Aorta (tissue), 5 donors: ENCODE results near the gene IMPDH2. TPM values are rescaled to one million over a fixed set of nuclear protein-coding genes. Genes with fewer than 3 reads are reported as not detected.

Experiments used
- ATAC-seq: fragments of 200-7000 bp; cut with Tn5 transposase; one replicate; pipeline ENCODE4 v1.9.1; 2022; ENCODE audit warnings: moderate library complexity; ENCODE audit not compliant: low FRiP score
- DNase-seq, 2 donors: peaks; one replicate each; pipeline ENCODE4 v3.0.0-alpha.2; 2020
- H3K27ac ChIP-seq, 2 donors: one replicate each; pipeline ENCODE4 v1.5.1; 2013; ENCODE audit warnings: low read length in 2 of 2, mild to moderate bottlenecking in 2 of 2, moderate library complexity in 2 of 2, control low read depth in 1 of 2, inconsistent platforms in 1 of 2, low read depth in 1 of 2
- H3K27me3 ChIP-seq, 2 donors: one replicate each; pipeline ENCODE4 v1.6.1; 2013; ENCODE audit warnings: control low read depth in 1 of 2, low read length in 1 of 2, mild to moderate bottlenecking in 1 of 2, moderate library complexity in 1 of 2; ENCODE audit not compliant: insufficient read depth in 2 of 2, control insufficient read depth in 1 of 2
- H3K36me3 ChIP-seq, 2 donors: one replicate each; pipeline ENCODE4 v1.6.1; 2013; ENCODE audit warnings: control low read depth in 1 of 2, low read length in 1 of 2, mild to moderate bottlenecking in 1 of 2; ENCODE audit not compliant: insufficient read depth in 2 of 2, control insufficient read depth in 1 of 2
- H3K4me1 ChIP-seq, 2 donors: one replicate each; pipeline ENCODE4 v1.6.1; 2013; ENCODE audit warnings: low read length in 2 of 2, control low read depth in 1 of 2, mild to moderate bottlenecking in 1 of 2, moderate library complexity in 1 of 2; ENCODE audit not compliant: insufficient read depth in 2 of 2, control insufficient read depth in 1 of 2
- H3K4me3 ChIP-seq, 2 donors: one replicate each; pipeline ENCODE4 v1.5.1; 2013; ENCODE audit warnings: low read length in 2 of 2, control low read depth in 1 of 2, mild to moderate bottlenecking in 1 of 2
- H3K9me3 ChIP-seq: one replicate; pipeline ENCODE4 v1.6.1; 2013; ENCODE audit warnings: mild to moderate bottlenecking, low read length; ENCODE audit not compliant: control insufficient read depth
- WGBS, 2 donors: extraction: QIAGEN DNeasy Blood & Tissue Kit; methylation state at CpG; one replicate each; pipeline ENCODE4 v1.1.7; 2013; 5-methylcytosine and 5-hydroxymethylcytosine counted together
- intact Hi-C, 2 donors: fragments of 100-400 bp; cut with DNase I; formaldehyde crosslinking; loops; one replicate each; pipeline versions ENCODE4 v1.14.2 to v1.15.0; 2022
- polyA plus RNA-seq, 2 donors: library from polyadenylated mRNA; stranded (reverse); fragments of 200-250 nt; gene quantifications; one replicate each; pipeline ENCODE4 v1.2.3, GENCODE V29; 2013
- total RNA-seq, 2 donors: library from RNA; stranded (reverse); fragmentation: NEBNext Ultra II Directional; extraction: Animal tissue kit (Norgen Biotek cat#: 25700); gene quantifications; one replicate each; pipeline ENCODE4 v1.2.1, GENCODE V29; 2021
- donor health status: healthy with polysubstance abuse.
- donor health status: Bipolar disorder and iron deficiency.
- donor health status: DM: no; HTN: no; CAD: no.
- donor health status: DM: no; HTN: no; CAD: no.
- donor health status: DM: yes; HTN: yes; CAD: no.

IMPDH2 gene
- total and polyA plus RNA-seq, 4 donors: 47.6 to 111 (median 93.0) TPM

- Histone ChIP-seq H3K27me3 (no peaks in the 10 kb centered on the region), H3K36me3 (no peaks in the 10 kb centered on the region), H3K27ac (no peak overlapping the region), H3K4me3 (no peak overlapping the region), H3K4me1 (no peaks in the 10 kb centered on the region), H3K9me3 (no peaks in the 10 kb centered on the region)
- intact Hi-C loops: no loop called here
- DNase-seq: no peak
- no peak for ATAC-seq
- 95 to 97% methylated on average over 3 of the region's 3 CpGs for WGBS, 2 donors
These were observed 23.9 kb downstream of the IMPDH2 start for GRCh38 chr3:49005303-49005680.

DNA sequence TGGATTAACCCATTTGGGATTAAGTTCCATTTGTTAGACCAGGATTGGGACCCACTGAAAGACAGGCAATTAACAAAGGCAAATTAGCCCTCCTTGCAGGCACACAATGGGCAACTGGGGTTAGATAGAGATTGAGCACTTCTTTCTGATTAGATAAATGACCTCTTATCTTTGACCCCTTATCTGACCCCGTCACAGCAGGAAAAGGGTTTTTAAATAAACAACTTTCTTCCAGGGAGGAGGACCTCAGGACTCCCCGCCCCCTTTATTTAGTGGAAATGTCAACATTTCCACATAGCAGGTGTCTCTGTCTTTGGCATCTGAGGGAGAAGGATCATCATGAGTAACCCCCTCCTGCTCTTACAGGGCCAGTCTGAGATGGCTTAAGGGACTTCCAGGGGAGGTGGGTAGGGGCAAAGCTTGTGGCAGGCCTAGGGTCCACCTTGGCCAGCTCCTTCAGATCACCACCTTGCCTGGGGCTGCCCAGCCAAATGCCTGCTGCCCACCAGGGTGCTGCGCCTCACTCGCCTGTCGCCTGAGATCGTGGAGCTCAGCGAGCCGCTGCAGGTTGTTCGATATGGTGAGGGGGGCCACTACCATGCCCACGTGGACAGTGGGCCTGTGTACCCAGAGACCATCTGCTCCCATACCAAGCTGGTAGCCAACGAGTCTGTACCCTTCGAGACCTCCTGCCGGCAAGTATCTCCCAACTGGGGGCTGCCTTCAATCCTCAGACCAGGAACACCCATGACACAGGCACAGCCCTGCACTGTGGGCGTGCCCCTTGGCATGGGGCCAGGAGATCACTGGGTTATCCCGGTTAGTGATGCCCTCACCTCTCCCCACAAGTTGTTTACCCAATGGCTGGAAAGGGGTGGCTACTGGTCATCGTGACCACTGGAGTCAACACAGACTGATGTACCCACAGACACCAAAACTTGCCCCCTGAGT is 24.6 kb downstream of the IMPDH2 start:
- intact Hi-C loops: no loop called here
- H3K27ac ChIP-seq: no peak overlapping the region
- no peaks in the 10 kb centered on the region for H3K27me3 ChIP-seq
- ATAC-seq (no peak), DNase-seq (no peak)
- H3K9me3 ChIP-seq: no peaks in the 10 kb centered on the region
- no peaks in the 10 kb centered on the region for H3K36me3 ChIP-seq
- no peak overlapping the region for H3K4me3 ChIP-seq
- no peaks in the 10 kb centered on the region for H3K4me1 ChIP-seq
- WGBS, 2 donors: 90 to 91% methylated on average over 16 of the region's 16 CpGs

DNA sequence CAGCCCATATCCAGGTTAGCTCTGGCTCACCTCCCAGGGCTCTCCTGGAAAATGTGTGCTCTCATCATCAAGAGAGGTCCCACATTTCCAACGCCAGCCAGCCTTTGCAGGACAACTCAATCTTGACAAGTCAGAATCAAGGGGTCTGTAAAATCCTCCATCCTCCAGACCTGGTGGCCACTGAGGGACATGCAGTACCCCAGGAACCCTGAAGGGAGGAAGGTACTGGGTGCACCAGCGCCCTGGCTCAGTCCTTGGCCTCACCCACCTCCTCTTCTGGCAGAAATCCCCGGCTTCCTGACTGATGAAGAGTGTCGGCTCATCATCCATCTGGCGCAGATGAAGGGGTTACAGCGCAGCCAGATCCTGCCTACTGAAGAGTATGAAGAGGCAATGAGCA is 28.0 kb downstream of the IMPDH2 start:
- H3K36me3 ChIP-seq: no peaks in the 10 kb centered on the region

DNA sequence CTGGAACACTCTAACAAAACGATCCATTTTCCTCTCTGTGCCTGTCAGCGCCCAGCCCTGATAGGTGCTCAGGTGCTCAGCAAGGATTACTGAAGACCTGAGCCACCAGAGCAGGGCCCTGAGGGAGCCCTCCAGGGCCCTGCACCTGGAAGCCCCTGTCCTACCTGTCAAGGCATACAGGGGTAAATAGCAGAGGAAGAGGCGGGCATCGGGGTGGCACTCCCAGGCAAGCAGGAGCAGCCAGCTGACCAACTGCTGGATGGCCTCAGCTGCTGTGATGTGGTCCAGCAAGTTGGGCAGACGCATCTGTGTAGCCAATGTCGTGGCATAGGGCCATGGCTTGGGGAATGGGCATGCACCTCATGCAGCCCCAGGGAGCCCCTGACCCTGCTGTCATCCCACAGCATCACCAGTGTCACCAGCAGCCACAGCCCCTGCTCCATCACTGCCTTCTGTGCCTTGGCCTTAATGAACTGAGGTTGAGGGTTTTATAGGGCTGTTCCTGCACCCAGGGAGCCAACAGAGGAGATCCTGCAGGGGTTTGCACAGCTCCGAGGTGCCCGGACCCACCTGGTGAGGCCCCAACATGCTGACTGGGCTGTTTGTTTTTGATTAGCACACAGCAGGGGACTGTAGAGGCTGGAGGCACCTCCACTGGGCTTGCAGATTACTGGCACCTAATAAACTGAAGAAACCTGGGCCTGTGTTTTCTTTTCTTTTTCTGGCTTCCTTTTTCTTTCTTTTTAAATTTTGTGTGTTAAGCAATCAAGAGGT is 29.9 kb downstream of the IMPDH2 start:
- DNase-seq (no peak), ATAC-seq (no peak)
- Histone ChIP-seq H3K4me3 (no peak overlapping the region), H3K27me3 (no peaks in the 10 kb centered on the region), H3K27ac (no peak overlapping the region), H3K9me3 (no peaks in the 10 kb centered on the region), H3K36me3 (no peaks in the 10 kb centered on the region), H3K4me1 (no peaks in the 10 kb centered on the region)
- 75 to 82% methylated on average over 8 of the region's 8 CpGs for WGBS, 2 donors
- intact Hi-C loops: no loop called here

More for the DNA sequence above, 28.0 kb downstream of the IMPDH2 start:
- DNase-seq (no peak), ATAC-seq (no peak)
- H3K4me3 ChIP-seq: no peak overlapping the region
- no peak overlapping the region for H3K27ac ChIP-seq
- 90 to 92% methylated on average over 6 of the region's 6 CpGs for WGBS, 2 donors
- H3K27me3 ChIP-seq: no peaks in the 10 kb centered on the region
- H3K9me3 ChIP-seq: no peaks in the 10 kb centered on the region
- H3K4me1 ChIP-seq: no peaks in the 10 kb centered on the region
- intact Hi-C loops: no loop called here

- Histone ChIP-seq H3K4me3 (no peak overlapping the region), H3K36me3 (no peaks in the 10 kb centered on the region), H3K27ac (no peak overlapping the region), H3K27me3 (no peaks in the 10 kb centered on the region), H3K9me3 (no peaks in the 10 kb centered on the region), H3K4me1 (no peaks in the 10 kb centered on the region)
- ATAC-seq: no peak
- intact Hi-C loops: no loop called here
- DNase-seq: no peak
- 77 to 81% methylated on average over 20 of the region's 20 CpGs for WGBS, 2 donors
These were observed 31.2 kb downstream of the IMPDH2 start for GRCh38 chr3:48997714-48998637.

DNA sequence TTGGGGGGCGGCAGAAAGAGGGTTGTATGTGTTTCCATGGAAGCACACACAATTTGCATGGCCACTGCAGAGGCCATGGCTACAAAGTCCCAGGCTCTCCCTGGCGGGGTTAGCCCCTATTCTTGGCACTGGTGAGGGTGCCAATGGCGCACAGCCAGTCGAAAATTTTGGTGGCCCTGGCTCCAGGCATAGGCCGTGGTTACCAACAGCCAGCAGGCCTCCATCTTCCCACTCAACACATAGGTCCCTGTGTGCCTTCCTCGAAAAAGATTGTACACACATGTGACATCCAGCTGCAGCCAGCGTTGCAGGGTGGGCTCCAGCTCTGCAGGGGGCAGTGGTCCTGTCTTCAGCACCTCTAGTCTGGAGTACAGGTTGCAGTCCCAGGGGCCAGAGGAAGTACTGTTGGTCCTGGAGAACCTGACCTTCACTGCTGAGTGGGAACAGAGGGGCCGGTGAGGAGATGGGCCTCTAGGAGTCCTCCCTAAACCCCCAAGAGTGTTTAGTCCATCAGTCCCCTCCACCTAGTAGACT is 32.0 kb downstream of the IMPDH2 start:
- 75 to 77% methylated on average over 8 of the region's 8 CpGs for WGBS, 2 donors
- H3K4me1 ChIP-seq: no peaks in the 10 kb centered on the region
- H3K9me3 ChIP-seq: no peaks in the 10 kb centered on the region
- no peak overlapping the region for H3K27ac ChIP-seq
- no peaks in the 10 kb centered on the region for H3K27me3 ChIP-seq
- no peak for ATAC-seq
- H3K4me3 ChIP-seq: no peak overlapping the region
- DNase-seq: no peak
- no peaks in the 10 kb centered on the region for H3K36me3 ChIP-seq
- intact Hi-C loops: no loop called here

- DNase-seq (no peak), ATAC-seq (no peak)
- Histone ChIP-seq H3K27ac (no peak overlapping the region), H3K9me3 (no peaks in the 10 kb centered on the region), H3K36me3 (no peaks in the 10 kb centered on the region), H3K4me1 (peaks cover 0 to 1% of the 10 kb centered on the region in 2 donors), H3K4me3 (no peak overlapping the region), H3K27me3 (no peaks in the 10 kb centered on the region)
- intact Hi-C loops: no loop called here
- WGBS, 2 donors: 93 to 94% methylated on average over 8 of the region's 8 CpGs
These were observed 32.6 kb downstream of the IMPDH2 start for GRCh38 chr3:48996640-48997039.

GRCh38 chr3:48993834-48994233 is 35.4 kb downstream of the IMPDH2 start:
- Histone ChIP-seq H3K4me1 (peaks cover 0 to 3% of the 10 kb centered on the region in 2 donors), H3K4me3 (no peak overlapping the region), H3K27me3 (no peaks in the 10 kb centered on the region), H3K9me3 (no peaks in the 10 kb centered on the region), H3K36me3 (no peaks in the 10 kb centered on the region), H3K27ac (no peak overlapping the region)
- intact Hi-C loops: loop anchor here in 1 of 2 donors (5.0 kb wide), 1 partner anchor 33 kb away; the partner anchor contains the start of gene IMPDH2
- DNase-seq: no peak
- no peak for ATAC-seq
